ENCODE data around the gene PLCH2. TPM values are rescaled to one million over a fixed set of nuclear protein-coding genes. Genes with fewer than 3 reads are reported as not detected.

PLCH2 gene
- total RNA-seq, 2 experiments from 2014 or later: 2.1 TPM

DNA sequence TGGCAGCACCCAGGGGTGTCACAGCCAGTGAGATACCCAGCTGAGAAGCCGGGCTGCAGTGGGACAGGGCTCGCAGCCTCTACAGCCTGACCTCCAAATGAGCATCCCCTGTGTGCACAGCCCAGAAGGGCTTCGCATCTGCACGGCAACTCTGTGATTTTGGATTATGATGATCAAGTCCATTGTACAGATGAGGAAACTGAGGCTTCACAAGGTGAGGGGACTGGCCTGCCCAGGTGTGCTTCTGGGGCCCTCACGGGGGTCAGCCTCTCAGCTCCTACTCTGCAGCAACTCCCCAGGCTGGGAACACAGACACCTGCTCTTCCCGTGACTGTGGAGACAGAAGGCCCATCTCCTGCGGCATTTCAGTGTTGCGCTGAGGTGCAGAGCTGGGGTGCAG, 62.8 kb downstream of the PLCH2 start:
- intact Hi-C loops (cut with micrococcal nuclease): no loop called here
- H3K36me3 Mint-ChIP-seq (ENCODE audit: low read depth): no peaks in the 10 kb centered on the region

DNA sequence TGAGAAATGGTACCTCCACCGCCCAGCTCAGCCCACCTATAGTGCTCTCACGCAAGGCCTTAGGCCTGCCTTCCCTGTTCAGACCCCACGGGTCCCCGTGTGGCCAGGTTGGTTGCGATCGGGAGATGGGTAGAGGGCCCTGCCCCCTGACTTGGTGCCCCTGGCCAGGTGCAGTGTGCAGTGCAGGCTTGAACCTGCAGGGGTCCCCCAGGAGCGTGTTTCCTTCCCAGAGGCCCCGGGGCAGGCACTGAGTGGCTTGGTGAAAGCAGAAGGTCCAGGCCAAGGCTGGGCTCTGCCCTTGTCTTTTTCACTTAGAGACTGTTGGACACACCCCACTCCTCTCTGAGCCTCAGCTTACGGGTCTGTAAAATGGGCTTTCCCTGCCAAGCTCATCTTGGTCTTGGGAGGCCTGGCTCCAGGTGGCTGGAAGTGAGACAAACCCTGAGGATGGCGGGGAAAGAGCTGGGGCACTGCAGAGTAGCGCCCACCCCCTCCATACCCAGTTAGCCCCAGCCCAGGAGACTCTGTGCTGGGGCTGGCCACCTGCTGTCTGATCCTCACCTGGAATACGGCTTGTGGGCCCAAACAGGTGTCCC, 63.3 kb downstream of the PLCH2 start:
- Mint-ChIP-seq H3K36me3 (ENCODE audit: low read depth) (no peaks in the 10 kb centered on the region), H3K27ac (no peak overlapping the region), H3K4me1 (ENCODE audit: low read depth) (peaks cover 2% of the 10 kb centered on the region), H3K9me3 (no peaks in the 10 kb centered on the region), H3K4me3 (no peak overlapping the region), H3K27me3 (ENCODE audit: low read depth) (no peaks in the 10 kb centered on the region)
- CTCF ChIA-PET: interaction anchor here (1.5 to 1.9 kb wide), 2 partner anchors 9 to 22 kb away, joined by 3 to 4 read pairs; partner anchors contain the start of gene HES5
- peak; percentile 52 for DNase-seq
- intact Hi-C loops (cut with micrococcal nuclease): no loop called here

More for the DNA sequence above, 62.8 kb downstream of the PLCH2 start:
- H3K4me1 Mint-ChIP-seq (ENCODE audit: low read depth): peaks cover 2% of the 10 kb centered on the region
- no peak overlapping the region for H3K27ac Mint-ChIP-seq
- H3K27me3 Mint-ChIP-seq (ENCODE audit: low read depth): no peaks in the 10 kb centered on the region
- no peaks in the 10 kb centered on the region for H3K9me3 Mint-ChIP-seq
- CTCF ChIA-PET: interaction anchor here (1.5 to 1.9 kb wide), 2 partner anchors 9 to 23 kb away, joined by 3 to 4 read pairs; partner anchors contain the start of gene HES5
- H3K4me3 Mint-ChIP-seq: no peak overlapping the region
- no peak for DNase-seq

DNA sequence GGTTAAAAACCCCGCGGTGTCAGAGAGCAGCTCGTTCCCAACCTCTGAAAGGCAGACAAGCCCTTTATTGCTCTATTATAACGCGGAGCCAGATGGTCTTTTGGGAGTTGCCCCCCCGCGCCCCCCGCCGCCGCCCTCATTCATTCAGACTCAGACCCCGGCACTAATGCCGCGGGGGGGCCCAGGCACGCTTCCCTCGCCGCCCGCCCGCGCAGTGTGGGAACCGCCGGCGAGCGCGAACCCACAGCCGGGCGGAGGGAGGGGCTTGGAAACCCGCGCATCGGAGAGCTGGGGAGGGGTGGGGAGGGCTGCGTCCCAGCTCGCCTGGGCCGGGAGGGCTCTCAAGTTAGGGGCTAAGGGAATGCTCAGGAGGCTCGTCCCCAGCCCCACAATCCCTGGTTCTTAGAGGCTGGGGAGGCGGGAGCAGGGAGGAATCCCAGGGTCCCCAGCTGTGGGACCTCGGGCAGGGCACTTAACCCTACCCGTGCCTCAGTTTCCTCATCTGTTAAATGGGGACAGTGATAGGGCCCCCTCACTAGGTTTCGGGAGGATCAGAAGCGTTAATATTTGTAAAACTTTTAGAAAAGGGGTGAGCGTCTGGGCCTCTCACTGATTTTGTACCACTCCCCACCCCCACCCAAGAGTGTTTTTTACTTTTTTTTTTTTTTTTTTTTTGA, 64.9 kb downstream of the PLCH2 start:
- no peak overlapping the region for H3K4me3 Mint-ChIP-seq
- DNase-seq: no peak

DNA sequence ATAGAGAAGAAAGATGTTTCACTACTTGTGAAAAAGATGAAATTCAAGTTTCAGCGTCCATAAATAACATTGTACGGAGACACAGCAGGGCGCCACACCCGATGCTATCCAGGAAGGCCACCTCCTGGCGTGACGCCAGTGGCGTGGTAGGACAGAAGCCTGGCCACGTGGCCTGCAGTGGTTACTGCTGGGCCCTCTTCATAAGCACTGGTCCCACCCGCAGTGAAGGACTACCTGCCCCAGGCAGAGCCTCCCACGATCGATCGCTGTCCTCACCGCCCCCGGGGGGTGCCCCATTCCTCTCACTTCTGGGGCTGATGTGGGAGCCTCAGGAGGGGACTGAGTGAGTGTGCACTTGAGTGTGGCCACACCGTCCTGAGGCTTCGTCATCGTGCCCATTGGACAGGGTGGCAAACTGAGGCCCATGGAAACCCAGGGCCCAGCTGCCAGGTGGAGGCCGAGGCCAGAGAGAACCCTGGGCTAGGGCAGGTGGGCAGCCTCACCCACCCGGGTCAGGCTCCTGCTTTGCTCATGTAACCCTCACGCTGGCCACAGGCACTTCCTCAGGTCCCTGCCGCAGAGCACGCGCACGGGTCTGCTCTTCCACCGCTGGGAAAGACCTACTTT, 65.6 kb downstream of the PLCH2 start:
- Mint-ChIP-seq H3K36me3 (ENCODE audit: low read depth) (no peaks in the 10 kb centered on the region), H3K4me1 (ENCODE audit: low read depth) (peaks cover 7% of the 10 kb centered on the region), H3K27me3 (ENCODE audit: low read depth) (no peaks in the 10 kb centered on the region), H3K9me3 (no peaks in the 10 kb centered on the region), H3K27ac (no peak overlapping the region), H3K4me3 (no peak overlapping the region)
- intact Hi-C loops (cut with micrococcal nuclease): no loop called here
- CTCF ChIA-PET: interaction anchor here (1.6 kb wide), 1 partner anchor 126 kb away, joined by 4 read pairs; no protein-coding TSS in a partner anchor
- no peak for DNase-seq

More for the DNA sequence above, 64.9 kb downstream of the PLCH2 start:
- H3K27ac Mint-ChIP-seq: no peak overlapping the region
- H3K27me3 Mint-ChIP-seq (ENCODE audit: low read depth): no peaks in the 10 kb centered on the region
- peaks cover 7% of the 10 kb centered on the region for H3K4me1 Mint-ChIP-seq (ENCODE audit: low read depth)
- intact Hi-C loops (cut with micrococcal nuclease): no loop called here
- CTCF ChIA-PET: no interaction called here
- H3K36me3 Mint-ChIP-seq (ENCODE audit: low read depth): no peaks in the 10 kb centered on the region
- no peaks in the 10 kb centered on the region for H3K9me3 Mint-ChIP-seq

DNA sequence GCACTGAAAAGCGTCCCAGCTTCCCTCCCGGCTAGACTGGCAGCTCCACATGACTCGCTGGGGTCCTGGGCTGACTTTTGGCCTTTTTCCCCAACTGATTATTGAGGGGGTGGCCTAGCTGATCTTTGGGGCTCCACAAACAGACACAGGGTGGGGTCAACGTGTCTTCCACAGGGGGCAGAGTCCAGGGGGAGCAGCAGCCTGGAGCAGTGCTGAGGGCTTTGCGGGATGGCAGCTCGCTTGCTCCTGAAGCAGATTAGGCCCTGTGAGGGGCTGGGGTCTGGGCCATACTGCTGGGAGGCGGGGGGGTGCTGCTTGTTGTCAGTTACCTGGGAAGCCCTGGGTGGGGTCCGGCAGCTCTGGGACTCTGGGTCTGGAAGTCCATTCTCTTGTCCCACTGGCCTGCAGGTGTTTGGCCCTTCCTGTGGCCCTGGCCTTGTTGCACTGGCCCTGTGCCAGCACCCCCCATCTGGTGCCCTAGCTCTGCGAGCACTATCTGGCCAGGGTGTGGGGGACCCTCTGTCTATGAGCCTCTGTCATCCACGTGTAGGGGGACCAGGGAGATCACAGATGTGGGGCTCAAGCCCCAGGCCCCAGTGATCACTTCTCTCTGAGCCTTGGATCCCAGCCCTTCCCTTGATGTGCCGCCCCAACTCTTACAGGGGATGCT, 66.3 kb downstream of the PLCH2 start:
- CTCF ChIA-PET: interaction anchor here (1.6 kb wide), 1 partner anchor 127 kb away, joined by 4 read pairs; no protein-coding TSS in a partner anchor
- intact Hi-C loops (cut with micrococcal nuclease): no loop called here
- H3K4me1 Mint-ChIP-seq (ENCODE audit: low read depth): peaks cover 7% of the 10 kb centered on the region

DNA sequence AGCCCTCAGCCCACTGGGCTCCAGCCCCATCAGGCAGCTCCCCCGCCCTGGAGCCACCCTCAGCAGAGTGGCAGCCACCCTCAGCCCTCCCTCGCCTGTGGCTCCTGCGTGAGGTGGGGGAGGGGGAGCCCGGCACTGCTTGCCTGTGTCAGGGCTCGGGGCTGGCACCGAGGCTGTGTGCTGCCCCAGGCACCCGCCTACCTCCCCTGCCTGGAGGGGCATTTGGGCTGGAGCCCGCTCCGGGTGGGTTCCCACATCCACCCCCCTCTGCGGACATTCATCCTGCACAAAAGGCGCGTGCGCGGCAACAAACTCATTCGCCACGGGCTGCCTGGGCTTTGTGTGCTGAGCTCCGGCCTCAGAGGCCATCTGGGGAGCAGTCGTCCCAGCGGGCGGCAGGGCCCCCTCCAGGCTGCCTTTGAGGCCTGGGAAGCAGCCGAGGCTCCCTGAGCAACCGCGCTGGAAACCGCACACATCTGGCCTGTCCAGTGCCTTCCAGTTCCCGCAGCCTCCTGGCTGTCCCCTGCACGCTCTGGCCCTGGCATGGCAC, 67.5 kb downstream of the PLCH2 start:
- H3K4me1 Mint-ChIP-seq (ENCODE audit: low read depth): peaks cover 9% of the 10 kb centered on the region
- CTCF ChIA-PET: interaction anchor here (1.6 kb wide), 1 partner anchor 128 kb away, joined by 4 read pairs; no protein-coding TSS in a partner anchor
- H3K9me3 Mint-ChIP-seq: no peaks in the 10 kb centered on the region
- H3K36me3 Mint-ChIP-seq (ENCODE audit: low read depth): no peaks in the 10 kb centered on the region
- H3K4me3 Mint-ChIP-seq: no peak overlapping the region
- no peak overlapping the region for H3K27ac Mint-ChIP-seq
- no peak for DNase-seq
- intact Hi-C loops (cut with micrococcal nuclease): no loop called here
- H3K27me3 Mint-ChIP-seq (ENCODE audit: low read depth): no peaks in the 10 kb centered on the region

More for the DNA sequence above, 66.3 kb downstream of the PLCH2 start:
- no peaks in the 10 kb centered on the region for H3K27me3 Mint-ChIP-seq (ENCODE audit: low read depth)
- no peak overlapping the region for H3K27ac Mint-ChIP-seq
- no peak for DNase-seq
- H3K4me3 Mint-ChIP-seq: no peak overlapping the region
- H3K36me3 Mint-ChIP-seq (ENCODE audit: low read depth): no peaks in the 10 kb centered on the region
- H3K9me3 Mint-ChIP-seq: no peaks in the 10 kb centered on the region

DNA sequence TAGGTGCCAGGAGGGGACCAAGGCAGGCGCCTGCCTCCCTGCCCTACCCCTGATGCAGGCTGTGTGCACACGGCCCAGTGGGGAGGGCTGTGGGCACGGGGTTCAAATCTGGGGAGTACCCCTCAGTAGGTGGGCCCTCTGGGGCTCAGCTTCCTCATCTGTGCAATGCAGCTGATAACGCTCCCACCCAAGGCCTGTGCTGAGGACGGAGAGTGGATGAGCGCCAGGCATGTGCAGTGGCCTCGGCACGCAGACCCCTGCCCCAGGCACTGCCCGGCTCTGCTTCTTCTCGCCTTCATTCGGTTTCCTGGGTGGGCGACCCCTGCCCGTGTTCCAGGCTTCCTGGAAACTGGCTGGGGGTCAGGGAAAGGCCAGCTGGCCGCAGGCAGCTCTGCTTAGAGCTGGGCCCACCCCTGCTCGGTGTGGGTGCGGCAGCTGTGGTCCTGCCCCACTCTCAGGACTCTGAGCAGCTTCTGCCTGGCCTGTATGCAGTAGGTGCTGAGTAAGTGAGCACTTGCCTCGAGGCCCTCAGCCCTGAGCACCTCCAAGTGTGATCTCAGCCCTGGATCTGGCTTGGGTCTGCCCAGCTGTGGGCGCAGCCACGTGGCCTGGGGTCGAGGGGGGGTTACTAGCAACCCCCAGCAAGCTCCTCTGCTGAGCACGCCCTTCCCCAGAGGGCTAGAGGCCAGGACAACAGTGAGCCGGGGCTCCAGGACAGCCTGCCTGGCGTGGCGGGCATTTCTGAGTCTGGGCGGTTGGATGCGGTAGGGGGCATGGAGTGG, 68.2 kb downstream of the PLCH2 start:
- Mint-ChIP-seq H3K27me3 (ENCODE audit: low read depth) (no peaks in the 10 kb centered on the region), H3K4me3 (no peak overlapping the region), H3K4me1 (ENCODE audit: low read depth) (peaks cover 13% of the 10 kb centered on the region), H3K27ac (no peak overlapping the region), H3K9me3 (no peaks in the 10 kb centered on the region), H3K36me3 (ENCODE audit: low read depth) (no peaks in the 10 kb centered on the region)
- intact Hi-C loops (cut with micrococcal nuclease): no loop called here
- CTCF ChIA-PET: no interaction called here
- DNase-seq: no peak

DNA sequence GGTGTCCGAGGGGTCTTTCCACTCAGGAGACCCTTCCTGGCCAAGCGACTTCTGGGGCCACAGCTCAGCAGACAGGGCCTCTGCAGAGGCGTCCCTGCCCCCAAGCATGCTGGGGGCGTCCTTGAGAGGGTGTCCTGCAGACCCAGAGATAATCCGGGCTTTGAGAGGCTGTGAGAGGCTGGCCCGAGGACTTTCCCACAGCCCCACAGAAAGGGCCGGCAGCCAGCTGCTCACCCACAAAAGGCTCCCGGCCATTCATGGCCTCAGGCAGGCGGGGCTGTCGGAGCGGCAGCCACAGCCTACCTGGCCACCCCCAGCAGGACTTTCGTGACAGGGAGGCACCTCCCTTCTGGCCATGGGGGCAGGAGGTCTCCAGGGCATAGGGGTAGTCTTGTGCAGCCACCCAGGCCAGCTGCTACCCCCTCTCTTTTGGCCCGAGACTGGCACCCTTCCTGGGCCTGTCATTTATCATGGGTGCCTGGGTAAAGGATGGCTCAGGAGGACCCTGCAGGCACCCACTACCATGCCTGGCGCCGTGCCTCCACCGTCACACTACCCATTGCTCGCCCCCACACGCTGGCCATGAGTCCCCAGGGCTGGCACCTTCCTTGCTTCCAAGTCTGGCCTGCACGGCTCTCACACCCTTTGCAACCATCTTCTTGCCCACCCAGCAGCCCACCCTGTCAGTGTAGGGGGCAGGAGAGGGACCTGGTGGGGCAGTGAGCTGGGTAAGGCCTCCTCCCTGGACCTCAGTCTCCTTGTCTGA, 69.0 kb downstream of the PLCH2 start:
- H3K9me3 Mint-ChIP-seq: no peaks in the 10 kb centered on the region
- CTCF ChIA-PET: interaction anchor here (0.9 to 1.3 kb wide), 2 partner anchors 19 to 33 kb away, joined by 3 read pairs; partner anchors contain the start of gene PANK4
- H3K36me3 Mint-ChIP-seq (ENCODE audit: low read depth): no peaks in the 10 kb centered on the region
- H3K4me3 Mint-ChIP-seq: no peak overlapping the region
- H3K27ac Mint-ChIP-seq: no peak overlapping the region
- intact Hi-C loops (cut with micrococcal nuclease): loop anchor here (5.0 kb wide), 2 partner anchors 243 to 297 kb away; no protein-coding TSS in a partner anchor
- H3K4me1 Mint-ChIP-seq (ENCODE audit: low read depth): peaks cover 17% of the 10 kb centered on the region
- no peak for DNase-seq
- H3K27me3 Mint-ChIP-seq (ENCODE audit: low read depth): no peaks in the 10 kb centered on the region

DNA sequence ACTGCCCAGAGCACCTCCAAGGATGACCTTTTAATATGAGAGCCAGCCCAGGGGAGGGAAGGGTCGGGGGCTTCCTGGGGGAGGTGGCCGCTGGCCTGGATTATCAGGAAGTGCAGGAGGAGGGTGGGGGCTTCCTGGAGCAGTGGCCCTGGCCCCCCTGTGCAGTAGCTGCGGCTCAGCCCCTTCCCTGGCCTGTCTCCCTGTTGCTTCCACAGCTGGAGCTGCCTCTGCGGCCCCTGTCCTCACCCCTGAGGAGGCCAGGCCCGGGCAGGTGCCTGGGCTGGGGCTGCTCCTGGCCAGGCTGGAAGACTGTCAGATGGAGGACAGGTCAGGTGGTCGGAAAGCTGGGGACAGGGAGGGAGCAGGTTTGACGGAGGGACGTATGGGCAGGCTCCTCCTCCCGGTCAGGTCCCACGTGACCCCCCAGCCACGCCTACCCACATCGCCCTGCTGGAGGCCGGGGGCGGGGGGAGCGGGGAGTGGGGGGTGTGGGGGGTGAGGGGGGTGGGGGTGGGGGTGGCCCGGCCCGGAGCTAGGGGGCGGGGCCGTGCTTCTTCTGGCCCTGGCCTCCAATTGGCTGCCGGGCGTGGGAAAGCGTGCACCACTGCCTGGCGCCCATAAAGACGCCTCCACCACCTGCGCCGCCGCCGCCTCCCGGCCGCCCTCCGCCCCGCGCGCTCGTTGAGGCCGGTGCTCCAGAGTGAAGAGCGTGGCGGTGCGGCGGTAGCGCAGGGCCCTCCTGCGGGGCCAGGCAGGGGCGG, 69.8 kb downstream of the PLCH2 start:
- H3K9me3 Mint-ChIP-seq: no peaks in the 10 kb centered on the region
- no peaks in the 10 kb centered on the region for H3K36me3 Mint-ChIP-seq (ENCODE audit: low read depth)
- H3K27ac Mint-ChIP-seq: no peak overlapping the region
- CTCF ChIA-PET: interaction anchor here (0.8 to 1.3 kb wide), 4 partner anchors 15 to 130 kb away, joined by 3 read pairs; partner anchors contain the start of gene PANK4
- H3K4me3 Mint-ChIP-seq: peak overlapping the region; percentile 81
- H3K4me1 Mint-ChIP-seq (ENCODE audit: low read depth): peaks cover 19% of the 10 kb centered on the region
- H3K27me3 Mint-ChIP-seq (ENCODE audit: low read depth): no peaks in the 10 kb centered on the region
- intact Hi-C loops (cut with micrococcal nuclease): loop anchor here (2.0 to 5.0 kb wide), 3 partner anchors 244 to 315 kb away; no protein-coding TSS in a partner anchor
- DNase-seq: peak; percentile 87

DNA sequence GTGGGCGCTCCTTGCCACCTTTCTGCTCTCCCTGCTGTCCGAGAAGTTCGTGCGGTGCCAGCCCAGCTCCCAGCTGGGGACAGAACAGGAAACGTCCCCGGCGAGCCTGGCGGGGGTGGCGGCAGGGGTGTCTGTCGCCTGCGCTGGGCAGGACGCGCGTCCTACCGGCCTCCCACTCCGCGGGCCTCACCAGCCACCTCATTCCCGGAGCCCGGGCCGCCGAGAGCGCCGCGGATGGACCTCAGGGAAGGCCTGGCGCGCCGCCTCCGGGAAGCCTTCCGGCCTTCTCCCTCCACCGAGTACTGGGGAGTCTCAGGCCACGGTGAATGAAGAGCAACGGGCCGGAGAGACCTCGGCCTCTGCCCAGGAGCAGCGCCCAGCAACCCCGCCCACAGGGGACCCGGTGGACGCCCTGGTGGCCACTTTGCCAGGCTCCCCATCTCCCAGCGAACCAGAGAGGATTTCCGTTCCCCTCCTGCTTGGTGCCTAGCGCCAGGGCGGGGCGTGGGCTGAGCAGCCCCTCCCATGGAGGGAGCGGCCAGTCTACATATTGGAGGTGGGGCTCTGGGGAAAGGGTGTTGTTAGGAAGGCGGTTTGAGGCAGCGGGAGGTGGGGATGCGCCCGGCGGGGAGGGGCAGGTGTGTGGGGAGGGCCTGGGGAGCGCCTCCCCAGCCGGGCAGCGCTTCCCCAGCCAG, 70.6 kb downstream of the PLCH2 start:
- Mint-ChIP-seq H3K4me1 (ENCODE audit: low read depth) (peaks cover 18% of the 10 kb centered on the region), H3K4me3 (peak overlapping the region; percentile 81), H3K27me3 (ENCODE audit: low read depth) (no peaks in the 10 kb centered on the region), H3K27ac (peak overlapping the region; percentile 99), H3K9me3 (no peaks in the 10 kb centered on the region), H3K36me3 (ENCODE audit: low read depth) (no peaks in the 10 kb centered on the region)
- CTCF ChIA-PET: interaction anchor here (0.8 to 2.5 kb wide), 11 partner anchors 10 to 133 kb away, joined by 3 to 24 read pairs (median 4); partner anchors contain the start of genes HES5 and TNFRSF14
- peak; percentile 94 for DNase-seq
- intact Hi-C loops (cut with micrococcal nuclease): loop anchor here (1.0 to 5.0 kb wide), 6 partner anchors 20 to 347 kb away; partner anchors contain the start of gene PANK4

Data from activated naive CD4-positive, alpha-beta T cell treated with anti-CD3 and anti-CD28 coated beads for 36 hours (primary cell).